Measurements from ENCODE around the gene ADGRF5.
"Not testable (repeated sequence)": the region's sequence is repeated elsewhere in the genome, so short reads cannot be mapped to it uniquely, and the experiment has no call there.

ADGRF5 gene

GRCh38 chr6:46888031-46888430, 33.7 kb downstream of the ADGRF5 start:
- DNase-seq: no peak

DNA sequence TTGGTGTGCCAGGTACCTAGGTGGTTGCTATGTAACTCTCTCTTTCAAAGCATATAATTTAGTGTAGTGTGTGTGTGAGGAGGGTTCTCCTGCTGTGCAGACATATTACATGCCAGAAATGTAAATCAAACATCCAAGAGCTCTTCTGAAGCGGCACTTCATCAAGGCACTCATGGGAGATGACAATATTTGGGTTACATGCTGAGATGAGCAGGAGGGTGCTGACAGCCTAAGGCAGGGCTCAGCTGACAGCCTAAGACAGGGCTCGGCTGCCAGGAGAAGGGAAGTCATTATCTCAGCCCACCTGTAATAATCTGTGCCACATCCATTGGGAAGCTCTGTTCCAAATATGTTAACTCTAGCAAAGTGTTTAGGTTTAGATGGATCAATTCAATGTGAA, 39.1 kb downstream of the ADGRF5 start:
- no peak for DNase-seq

DNA sequence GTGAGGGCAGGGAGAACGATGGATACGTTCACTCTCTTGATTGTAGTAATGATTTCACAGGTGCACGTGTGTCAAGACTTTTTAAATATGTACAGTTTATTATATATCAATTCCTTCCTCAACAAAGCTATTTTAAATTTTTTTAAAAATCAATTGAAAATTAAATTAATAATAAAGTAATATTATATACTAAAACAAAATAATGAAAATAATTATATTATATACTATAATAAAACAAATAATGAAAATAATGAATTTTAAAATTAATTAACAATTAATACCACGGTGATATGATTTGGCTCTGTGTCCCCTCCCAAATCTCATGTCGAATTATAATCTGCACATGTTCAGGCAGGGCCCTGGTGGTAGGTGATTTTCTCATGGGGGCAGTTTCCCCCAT, 42.7 kb downstream of the ADGRF5 start:
- DNase-seq: no peak

GRCh38 chr6:46876126-46876525, 45.6 kb downstream of the ADGRF5 start:
- no peak for DNase-seq

DNA sequence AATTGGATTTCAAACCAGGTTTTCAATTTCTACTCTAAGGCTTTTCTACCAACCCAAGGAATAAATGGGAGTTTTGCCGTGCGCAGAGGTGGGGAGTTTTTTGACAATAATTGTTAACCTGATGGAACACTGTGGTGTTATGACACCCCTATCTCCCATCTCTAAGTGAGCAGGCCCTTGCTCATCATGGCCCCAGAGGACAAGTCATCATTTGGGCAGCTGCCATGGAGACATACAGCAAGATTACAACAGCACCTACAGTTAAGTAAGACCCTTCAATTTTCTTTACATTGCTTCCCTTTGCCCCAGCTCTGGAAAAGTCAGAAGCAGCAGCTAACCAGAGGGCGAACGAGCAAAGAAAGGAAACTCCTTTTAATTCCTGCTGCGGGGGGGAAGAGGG, 54.3 kb downstream of the ADGRF5 start:
- DNase-seq: no peak

- no peak for DNase-seq
Observed at GRCh38 chr6:46865221-46865620, 56.5 kb downstream of the ADGRF5 start.

GRCh38 chr6:46863791-46864190, 57.9 kb downstream of the ADGRF5 start:
- no peak for DNase-seq

- no peak for DNase-seq
Observed at GRCh38 chr6:46862381-46862780, 59.4 kb downstream of the ADGRF5 start.

- peak; percentile 19 for DNase-seq
Observed at GRCh38 chr6:46855966-46856365, 65.8 kb downstream of the ADGRF5 start.

GRCh38 chr6:46851576-46851975, 70.2 kb downstream of the ADGRF5 start:
- not testable (repeated sequence) for DNase-seq

GRCh38 chr6:46850792-46851191, 70.9 kb downstream of the ADGRF5 start:
- no peak for DNase-seq

DNA sequence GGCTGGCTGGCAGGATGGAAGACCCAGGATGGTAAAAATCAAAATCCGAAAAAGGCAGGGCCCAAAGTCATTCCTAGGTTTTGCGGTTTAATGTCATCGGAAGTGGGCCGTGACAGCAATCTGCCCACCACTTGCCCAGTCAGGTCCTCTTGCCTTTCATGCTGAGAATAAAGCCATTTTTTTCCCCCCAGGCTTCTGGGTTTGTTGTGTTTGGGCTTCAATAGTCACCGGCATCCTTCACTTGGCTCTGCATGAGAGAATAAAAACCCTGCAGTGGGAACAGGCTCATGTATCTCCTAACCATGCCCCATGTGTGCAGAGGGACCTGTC, 72.4 kb downstream of the ADGRF5 start:
- no peak for DNase-seq

DNA sequence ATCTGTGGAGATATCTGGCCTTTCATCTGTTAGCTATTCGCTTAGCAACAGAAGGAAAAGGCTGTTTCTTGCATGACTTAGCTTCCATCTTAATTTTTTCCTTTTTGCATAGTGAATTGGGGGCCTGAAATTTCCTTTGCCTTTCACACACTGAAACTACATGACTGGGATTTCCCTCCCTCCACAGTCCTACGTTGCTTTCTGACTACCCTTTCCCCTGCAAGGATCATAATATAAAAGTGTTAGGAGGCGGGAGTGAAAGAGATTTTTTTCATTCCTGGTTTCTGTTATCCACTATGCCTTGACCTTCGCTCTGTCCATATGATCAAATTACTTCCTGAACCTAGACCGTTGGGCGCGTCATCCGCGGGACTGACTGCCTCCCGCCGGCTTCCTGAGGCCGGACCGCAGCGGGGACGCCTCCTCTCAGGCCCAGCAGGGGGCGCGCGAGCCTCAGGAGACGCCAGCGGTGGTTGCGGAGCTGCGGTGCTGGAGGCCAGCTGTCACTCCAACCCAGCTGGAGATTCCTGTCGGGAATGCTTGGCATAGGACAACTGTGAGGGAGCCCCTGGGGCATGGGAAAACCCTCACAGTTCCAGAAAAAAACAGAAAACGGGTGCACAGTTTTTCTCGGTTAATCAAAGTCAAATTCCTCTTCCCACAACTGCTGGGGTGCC, 72.9 kb downstream of the ADGRF5 start:
- DNase-seq: peak; percentile 67

DNA sequence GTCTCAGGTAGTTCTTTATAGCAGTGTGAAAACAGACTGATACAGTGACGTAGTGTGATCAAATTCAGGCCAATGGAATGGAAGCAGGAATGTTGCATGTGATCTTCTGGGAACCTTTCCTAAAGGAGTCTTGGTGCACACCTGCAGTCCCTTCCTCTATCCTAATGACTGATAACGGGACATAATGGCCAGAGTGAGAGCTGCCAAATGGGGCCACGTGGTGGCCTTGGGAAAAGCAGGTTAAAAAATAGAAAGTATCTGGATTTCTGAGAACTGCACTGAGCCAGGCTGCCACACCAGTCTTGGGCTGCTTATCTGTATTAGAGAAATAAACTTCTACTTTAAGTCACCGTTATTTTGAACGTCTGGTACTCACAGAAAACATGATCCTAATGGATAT, 76.6 kb downstream of the ADGRF5 start:
- no peak for DNase-seq

DNA sequence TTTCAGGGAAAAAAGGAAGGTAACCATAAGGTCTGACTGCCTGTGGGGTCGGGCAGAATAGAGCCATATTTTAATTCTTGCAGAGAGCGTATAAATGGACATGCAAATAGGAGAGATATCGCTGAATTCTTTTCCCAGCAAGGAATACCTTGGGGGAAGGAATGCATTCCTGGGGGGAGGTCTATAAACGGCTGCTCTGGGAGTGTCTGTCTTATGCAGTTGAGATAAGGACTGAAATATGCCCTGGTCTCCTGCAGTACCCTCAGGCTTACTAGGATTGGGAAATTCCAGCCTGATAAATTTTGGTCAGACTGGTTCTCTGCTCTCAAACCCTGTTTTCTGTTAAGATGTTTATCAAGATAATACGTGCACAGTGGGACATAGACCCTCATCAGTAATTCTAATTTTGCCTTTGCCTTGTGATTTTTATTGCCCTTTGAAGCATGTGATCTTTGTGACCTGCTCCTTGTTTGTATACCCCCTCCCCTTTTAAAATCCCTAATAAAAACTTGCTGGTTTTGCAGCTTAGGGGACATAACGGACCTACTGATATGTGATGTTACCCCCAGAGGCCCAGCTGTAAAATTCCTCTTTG, 79.4 kb downstream of the ADGRF5 start:
- not testable (repeated sequence) for DNase-seq

DNA sequence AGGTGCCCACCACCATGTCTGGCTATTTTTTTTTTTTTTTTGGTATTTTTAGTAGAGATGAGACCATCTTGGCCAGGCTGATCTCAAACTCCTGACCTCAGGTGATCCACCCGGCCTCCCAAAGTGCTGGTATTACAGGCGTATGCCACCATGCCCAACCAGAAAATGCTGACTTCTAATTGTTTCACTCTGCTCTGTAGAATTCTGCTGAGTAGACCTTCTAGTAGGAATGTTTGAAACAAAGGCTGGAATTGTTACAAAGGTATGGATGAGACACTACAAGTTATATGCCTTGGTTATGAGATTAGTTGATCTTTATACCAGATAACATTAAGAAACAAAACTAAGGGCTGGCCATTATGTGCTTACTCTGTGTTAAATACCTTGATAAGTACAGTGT, 83.7 kb downstream of the ADGRF5 start:
- no peak for DNase-seq

DNA sequence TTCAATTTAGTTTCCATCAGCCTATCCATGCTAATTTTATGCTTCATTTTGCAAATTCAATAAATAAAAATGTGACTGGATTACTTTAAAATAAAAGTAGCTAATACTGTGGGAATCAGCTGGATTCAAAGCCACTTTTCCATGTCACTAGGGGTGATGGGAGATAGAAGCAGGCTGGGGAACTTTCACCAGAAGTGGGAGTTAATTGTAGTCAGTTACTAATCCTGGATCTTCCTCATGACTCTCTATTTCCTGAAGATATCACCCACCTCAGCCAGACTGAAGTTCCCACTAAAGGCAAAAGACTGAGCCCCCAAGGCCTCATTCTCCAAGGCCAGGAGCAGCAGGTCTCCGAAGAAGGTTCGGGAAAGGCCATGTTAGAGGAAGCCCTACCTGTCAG, 86.7 kb downstream of the ADGRF5 start:
- not testable (repeated sequence) for DNase-seq

DNA sequence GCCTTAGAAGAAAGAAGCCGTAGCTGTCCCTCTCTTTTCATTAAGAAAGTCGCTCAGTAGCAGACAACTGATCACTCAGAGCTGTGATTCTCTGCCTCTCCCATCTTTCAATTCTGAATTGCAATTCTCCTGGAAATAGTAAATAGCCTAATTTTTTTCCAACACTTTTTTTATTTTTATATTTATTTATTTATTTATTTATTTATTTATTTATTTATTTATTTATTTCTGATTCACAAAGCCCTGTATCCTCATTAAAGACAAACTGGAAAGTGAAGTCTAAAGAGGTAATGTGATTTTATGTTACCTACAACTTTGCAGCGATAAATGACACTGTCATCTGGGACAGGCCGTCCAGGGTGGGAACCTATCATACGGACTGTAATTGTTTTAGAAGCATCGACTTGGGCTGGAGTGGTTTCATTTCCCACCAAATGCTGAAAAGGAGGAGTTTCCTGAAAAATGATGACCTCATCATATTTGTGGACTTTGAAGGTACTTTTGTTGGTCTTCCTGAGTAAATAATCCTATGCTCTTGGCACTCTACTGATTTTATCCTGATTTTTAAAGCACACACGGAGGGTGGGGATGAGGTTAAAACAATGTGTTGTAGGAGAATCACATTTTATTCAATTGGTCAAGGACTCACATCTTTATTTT, 87.4 kb downstream of the ADGRF5 start:
- DNase-seq: not testable (repeated sequence)

DNA sequence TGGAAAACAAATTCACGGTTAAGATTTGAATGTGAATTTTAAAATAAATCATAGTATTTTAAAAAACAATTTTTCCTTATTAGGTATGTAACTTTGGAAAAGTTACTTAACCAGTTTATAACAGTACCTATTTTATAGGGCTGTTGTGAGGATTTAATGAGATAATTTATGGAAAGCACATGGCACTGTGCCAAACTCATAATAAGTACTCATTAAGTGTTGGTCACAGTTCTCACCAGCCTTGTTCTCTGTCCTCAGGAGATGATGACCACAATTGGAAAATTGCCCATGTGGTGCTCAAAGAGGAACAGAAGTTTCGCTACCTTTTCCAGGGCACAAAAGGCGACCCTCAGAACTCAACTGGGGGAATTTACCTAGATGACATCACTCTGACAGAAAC, 88.9 kb downstream of the ADGRF5 start:
- no peak for DNase-seq

GRCh38 chr6:46828939-46829338, 92.8 kb downstream of the ADGRF5 start:
- DNase-seq: no peak

GRCh38 chr6:46821458-46821881, 100.3 kb downstream of the ADGRF5 start:
- no peak for DNase-seq

GRCh38 chr6:46819561-46819960, 102.2 kb downstream of the ADGRF5 start:
- no peak for DNase-seq

DNA sequence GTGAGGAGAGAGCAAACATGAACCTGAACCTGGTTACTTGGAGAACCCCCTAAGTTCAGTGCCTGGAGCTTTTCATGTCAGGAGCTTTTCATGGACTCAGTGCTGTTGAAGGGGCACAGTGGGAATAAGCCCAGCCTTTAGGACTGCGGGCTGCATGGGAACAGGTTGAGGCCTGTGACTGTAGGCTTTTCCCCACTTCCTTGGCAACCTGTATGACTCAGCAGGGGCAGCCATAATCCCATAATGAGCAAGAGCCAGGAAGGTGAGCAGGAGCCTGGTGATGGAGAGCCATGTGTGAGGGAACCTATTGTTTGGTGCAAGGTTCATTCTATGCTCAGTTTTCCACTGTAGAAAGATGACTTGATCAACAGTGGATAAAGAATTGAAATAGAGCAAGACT, 105.1 kb downstream of the ADGRF5 start:
- no peak for DNase-seq

GRCh38 chr6:46815130-46815529, 106.6 kb downstream of the ADGRF5 start:
- no peak for DNase-seq

DNA sequence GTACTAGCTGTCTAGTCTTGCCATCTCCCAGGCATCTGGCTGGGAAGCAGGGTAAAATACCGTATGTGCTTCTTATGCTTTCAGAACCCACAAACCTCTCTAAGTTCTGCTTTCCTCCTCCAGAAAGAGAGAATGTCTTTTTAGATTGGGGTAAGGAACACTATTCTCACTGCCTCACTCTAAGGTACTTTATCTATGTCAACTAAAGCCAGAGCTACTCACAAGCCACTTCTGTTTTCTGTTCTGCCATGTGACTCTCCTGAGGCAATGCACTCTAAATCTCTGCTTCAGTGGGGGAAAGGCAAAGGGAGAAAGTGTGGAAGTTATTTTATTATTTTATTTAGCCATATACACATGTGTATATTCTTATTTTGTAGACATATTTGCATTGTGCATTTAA, 112.9 kb downstream of the ADGRF5 start:
- DNase-seq: no peak

Measured in stimulated activated CD4-positive, alpha-beta T cell treated with anti-CD3 and anti-CD28 coated beads, Interleukin-4, amount 100 ng/mL, for 1 hour (primary cell).